Endodermal cell (in vitro differentiated cells): Measurements from ENCODE around the gene LHX3. TPM values are rescaled to one million over a fixed set of nuclear protein-coding genes. Genes with fewer than 3 reads are reported as not detected.

Source experiments
- DNase-seq: peaks from one replicate; pipeline ENCODE4 v3.0.0-alpha.2; 2017
- H3K27ac ChIP-seq: 2 replicates; pipeline ENCODE4 v1.5.1; 2013; ENCODE audit warnings: mild to moderate bottlenecking, low read depth, low read length, moderate library complexity
- H3K27me3 ChIP-seq: 2 replicates; pipeline ENCODE4 v1.6.1; 2013; ENCODE audit warnings: mild to moderate bottlenecking, low read length, moderate library complexity; ENCODE audit not compliant: insufficient read depth, control insufficient read depth, poor library complexity, severe bottlenecking
- H3K36me3 ChIP-seq: 2 replicates; pipeline ENCODE4 v1.7.0; 2013; ENCODE audit warnings: mild to moderate bottlenecking, low read length, moderate library complexity; ENCODE audit not compliant: control insufficient read depth, insufficient read depth
- H3K4me1 ChIP-seq: one replicate; pipeline ENCODE4 v1.7.0; 2013; ENCODE audit warnings: low read length; ENCODE audit not compliant: control insufficient read depth, insufficient read depth
- H3K4me3 ChIP-seq: 2 replicates; pipeline ENCODE4 v1.5.1; 2013; ENCODE audit warnings: mild to moderate bottlenecking, low read length, moderate library complexity
- H3K9ac ChIP-seq: 2 replicates; pipeline ENCODE4 v1.6.1; 2013; ENCODE audit warnings: mild to moderate bottlenecking, low read length, moderate library complexity; ENCODE audit not compliant: poor library complexity, severe bottlenecking; ENCODE audit errors: extremely low read depth
- H3K9me3 ChIP-seq: 2 replicates; pipeline ENCODE4 v1.6.1; 2013; ENCODE audit warnings: mild to moderate bottlenecking, low read length, moderate library complexity; ENCODE audit not compliant: control insufficient read depth
- H3K27ac Mint-ChIP-seq: 2 replicates; pipeline ENCODE4 v1.8.0; 2020; ENCODE audit warnings: mixed read lengths
- H3K27me3 Mint-ChIP-seq: 2 replicates; pipeline ENCODE4 v1.8.0; 2021; ENCODE audit warnings: mild to moderate bottlenecking, mixed read lengths; ENCODE audit not compliant: insufficient read depth
- H3K36me3 Mint-ChIP-seq: 2 replicates; pipeline ENCODE4 v1.8.0; 2020; ENCODE audit warnings: low read depth, mixed read lengths
- H3K4me1 Mint-ChIP-seq: 2 replicates; pipeline ENCODE4 v1.8.0; 2020; ENCODE audit warnings: mixed read lengths
- H3K4me3 Mint-ChIP-seq: 2 replicates; pipeline ENCODE4 v1.8.0; 2020; ENCODE audit warnings: mild to moderate bottlenecking, moderate library complexity, mixed read lengths
- H3K9me3 Mint-ChIP-seq: 2 replicates; pipeline ENCODE4 v1.8.0; 2020; ENCODE audit warnings: mild to moderate bottlenecking, mixed read lengths
- WGBS, 2 experiments: methylation state at CpG; one replicate each; pipeline versions ENCODE4 v1.1.5 to v1.1.7; 2013; ENCODE audit warnings: missing lambda C conversion rate in 2 of 2, mixed read lengths in 1 of 2; ENCODE audit not compliant: insufficient coverage in 1 of 2, insufficient read length in 1 of 2; 5-methylcytosine and 5-hydroxymethylcytosine counted together
- total RNA-seq, 2 donors: library from RNA; stranded (reverse); fragmentation: NEBNext Ultra II Directional in 1 of 2; extraction: Animal tissue kit (Norgen Biotek cat#: 25700) in 1 of 2; gene quantifications; 2 replicates in 1 of 2; 3 replicates in 1 of 2; pipeline ENCODE4 v1.2.1, GENCODE V29; 2021
- TF ChIP-seq, protein P1 (sequence below): fragments of 200-600 bp; sonication (generic); conservative IDR thresholded peaks from 2 replicates; pipeline ENCODE4 v1.5.0; 2021; ENCODE audit warnings: antibody characterized with exemption, mild to moderate bottlenecking

Gene LHX3
- total RNA-seq, 2 donors from 2014 or later, result not detected

DNA sequence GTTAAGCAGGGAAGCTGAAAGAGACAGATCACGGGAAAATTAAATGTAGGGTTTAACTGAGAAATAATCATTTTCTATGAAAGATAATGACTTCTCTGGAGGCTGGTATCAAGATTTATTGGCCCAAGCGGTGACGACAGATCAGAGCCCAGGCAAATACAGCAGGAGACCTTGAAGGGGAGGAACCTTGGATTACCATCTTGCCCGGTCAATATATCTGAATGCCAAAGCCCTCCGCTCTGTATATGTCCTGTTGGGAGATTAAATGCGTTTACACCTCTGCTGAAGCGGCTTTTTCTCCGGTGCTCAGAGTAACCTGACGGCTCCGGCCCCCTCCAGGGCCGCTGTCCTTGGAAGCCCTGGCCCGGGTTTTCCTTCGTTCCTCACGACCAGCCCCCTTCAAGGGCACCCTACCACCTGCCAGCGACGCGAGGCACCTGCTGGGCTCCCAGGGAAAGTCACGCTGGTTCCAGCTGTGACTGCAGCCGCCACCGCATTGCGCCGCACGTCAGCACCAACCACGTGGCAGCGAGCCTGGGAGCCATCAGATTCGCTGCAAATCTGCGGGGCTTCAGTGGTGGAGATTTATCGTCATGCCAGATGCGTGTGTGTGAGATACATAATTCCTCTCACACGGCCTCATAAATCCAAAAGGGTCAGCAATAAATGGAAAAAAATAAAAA is 45.1 kb upstream of the LHX3 start:
- Histone ChIP-seq H3K36me3 (no peaks in the 10 kb centered on the region), H3K4me1 (no peaks in the 10 kb centered on the region), H3K9ac (no peak overlapping the region), H3K27ac (no peak overlapping the region), H3K9me3 (no peaks in the 10 kb centered on the region), H3K4me3 (no peak overlapping the region), H3K27me3 (no peaks in the 10 kb centered on the region)
- TF ChIP-seq, protein P1, sequence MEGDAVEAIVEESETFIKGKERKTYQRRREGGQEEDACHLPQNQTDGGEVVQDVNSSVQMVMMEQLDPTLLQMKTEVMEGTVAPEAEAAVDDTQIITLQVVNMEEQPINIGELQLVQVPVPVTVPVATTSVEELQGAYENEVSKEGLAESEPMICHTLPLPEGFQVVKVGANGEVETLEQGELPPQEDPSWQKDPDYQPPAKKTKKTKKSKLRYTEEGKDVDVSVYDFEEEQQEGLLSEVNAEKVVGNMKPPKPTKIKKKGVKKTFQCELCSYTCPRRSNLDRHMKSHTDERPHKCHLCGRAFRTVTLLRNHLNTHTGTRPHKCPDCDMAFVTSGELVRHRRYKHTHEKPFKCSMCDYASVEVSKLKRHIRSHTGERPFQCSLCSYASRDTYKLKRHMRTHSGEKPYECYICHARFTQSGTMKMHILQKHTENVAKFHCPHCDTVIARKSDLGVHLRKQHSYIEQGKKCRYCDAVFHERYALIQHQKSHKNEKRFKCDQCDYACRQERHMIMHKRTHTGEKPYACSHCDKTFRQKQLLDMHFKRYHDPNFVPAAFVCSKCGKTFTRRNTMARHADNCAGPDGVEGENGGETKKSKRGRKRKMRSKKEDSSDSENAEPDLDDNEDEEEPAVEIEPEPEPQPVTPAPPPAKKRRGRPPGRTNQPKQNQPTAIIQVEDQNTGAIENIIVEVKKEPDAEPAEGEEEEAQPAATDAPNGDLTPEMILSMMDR, result no peak
- Mint-ChIP-seq H3K9me3 (no peaks in the 10 kb centered on the region), H3K4me1 (peaks cover 6% of the 10 kb centered on the region), H3K27me3 (peaks cover 10% of the 10 kb centered on the region), H3K27ac (no peak overlapping the region), H3K4me3 (no peak overlapping the region), H3K36me3 (no peaks in the 10 kb centered on the region)
- DNase-seq, result no peak
- 90 to 91% methylated on average over 24 to 30 of the region's 30 CpGs for WGBS, 2 experiments

DNA sequence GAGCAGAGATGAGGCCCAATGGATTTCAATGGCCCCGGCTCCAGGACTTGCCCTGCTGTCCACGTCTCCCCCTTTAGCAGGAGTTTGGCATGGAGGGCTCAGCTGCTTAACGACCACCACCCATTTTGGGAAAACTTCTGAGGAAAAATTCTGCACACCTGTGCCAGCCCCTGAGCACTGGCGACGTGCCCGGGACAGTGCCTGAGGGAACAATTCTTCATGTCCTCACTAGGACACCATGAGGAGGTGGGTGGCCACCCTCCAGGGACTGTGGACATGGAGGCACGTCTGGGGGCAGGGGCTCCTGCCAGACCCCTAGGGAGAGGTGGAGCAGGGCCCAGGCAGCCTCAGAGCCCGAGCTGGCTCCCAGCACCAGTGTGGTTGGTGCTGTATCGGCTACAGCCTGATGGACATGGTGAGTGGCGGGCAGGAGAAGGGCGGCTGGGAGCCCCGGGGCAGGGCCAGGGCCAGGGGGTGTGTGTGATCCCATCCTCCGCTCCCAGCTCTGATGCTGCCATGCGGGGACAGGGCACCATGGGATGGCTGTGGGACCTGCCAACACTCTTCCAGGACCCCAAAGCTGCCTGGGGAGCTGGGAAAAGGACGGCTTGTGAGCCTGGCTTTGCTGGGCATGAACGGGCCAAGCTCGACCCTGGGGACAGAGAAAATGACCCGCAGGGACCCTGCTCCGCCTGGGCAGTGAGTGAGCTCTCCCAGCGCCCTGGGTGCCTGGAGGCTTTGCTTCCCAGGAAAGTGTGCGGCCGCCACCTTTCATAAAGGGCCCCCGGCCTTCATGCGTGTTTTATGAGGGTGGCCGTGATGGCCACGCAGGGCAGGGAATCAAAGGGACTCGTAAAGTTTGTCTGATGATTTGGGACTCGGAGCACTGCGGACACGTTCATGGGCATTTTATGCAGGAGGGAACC is 44.3 kb upstream of the LHX3 start:
- Mint-ChIP-seq H3K4me1 (peaks cover 14% of the 10 kb centered on the region), H3K27me3 (peaks cover 10% of the 10 kb centered on the region), H3K4me3 (no peak overlapping the region), H3K36me3 (no peaks in the 10 kb centered on the region), H3K27ac (no peak overlapping the region), H3K9me3 (no peaks in the 10 kb centered on the region)
- WGBS, 2 experiments, result 93 to 95% methylated on average over 27 to 30 of the region's 30 CpGs
- no peak overlapping the region for H3K27ac ChIP-seq
- H3K4me1 ChIP-seq, result peaks cover 5% of the 10 kb centered on the region
- no peaks in the 10 kb centered on the region for H3K36me3 ChIP-seq
- TF ChIP-seq, protein P1, result no peak
- H3K9ac ChIP-seq, result no peak overlapping the region
- H3K27me3 ChIP-seq, result no peaks in the 10 kb centered on the region
- no peaks in the 10 kb centered on the region for H3K9me3 ChIP-seq
- DNase-seq, result no peak
- no peak overlapping the region for H3K4me3 ChIP-seq

DNA sequence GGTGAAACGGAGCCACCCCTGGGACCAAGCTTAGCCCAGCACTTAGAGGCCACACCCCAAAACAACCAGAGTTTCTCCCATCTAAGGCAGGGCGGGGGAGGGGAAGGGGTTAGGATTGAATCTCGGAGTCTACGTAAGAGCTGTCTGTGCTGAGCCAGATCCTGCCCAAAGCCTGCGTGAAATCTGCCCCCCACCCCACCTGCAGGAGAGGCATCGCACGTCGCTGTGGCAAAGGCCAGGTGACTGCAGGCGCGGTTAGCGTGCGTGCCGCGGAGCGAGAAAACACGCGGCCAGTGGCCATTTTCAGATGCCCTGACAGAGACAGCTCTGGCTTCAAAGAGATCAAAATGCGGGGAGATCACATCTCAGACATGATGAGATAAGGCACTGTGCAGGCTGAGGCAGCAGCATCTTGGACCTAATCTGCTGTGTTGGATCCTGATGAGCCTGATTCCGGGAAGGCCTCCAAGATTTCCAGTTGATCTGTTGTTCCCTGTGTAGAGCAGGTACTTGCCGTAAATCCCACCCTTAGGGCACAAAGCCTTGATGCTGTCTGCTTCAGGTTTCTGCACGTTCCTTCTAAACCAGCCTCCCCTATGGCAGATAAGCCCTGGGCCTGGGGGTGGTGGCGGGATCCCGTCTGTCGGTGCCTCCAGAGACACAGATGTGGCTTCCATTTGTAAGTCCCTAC is 43.2 kb upstream of the LHX3 start:
- Mint-ChIP-seq H3K27ac (no peak overlapping the region), H3K9me3 (no peaks in the 10 kb centered on the region), H3K4me3 (no peak overlapping the region), H3K4me1 (peaks cover 17% of the 10 kb centered on the region), H3K36me3 (no peaks in the 10 kb centered on the region), H3K27me3 (peaks cover 10% of the 10 kb centered on the region)
- Histone ChIP-seq H3K36me3 (no peaks in the 10 kb centered on the region), H3K9ac (no peak overlapping the region), H3K27ac (no peak overlapping the region), H3K4me1 (peaks cover 7% of the 10 kb centered on the region), H3K4me3 (no peak overlapping the region), H3K27me3 (no peaks in the 10 kb centered on the region), H3K9me3 (no peaks in the 10 kb centered on the region)
- 93 to 96% methylated on average over 16 to 24 of the region's 24 CpGs for WGBS, 2 experiments
- no peak for DNase-seq
- TF ChIP-seq, protein P1, result no peak
